ENCODE results near the gene GAST.
"Not testable (repeated sequence)": the region's sequence is repeated elsewhere in the genome, so short reads cannot be mapped to it uniquely, and the experiment has no call there.

The GAST gene

DNA sequence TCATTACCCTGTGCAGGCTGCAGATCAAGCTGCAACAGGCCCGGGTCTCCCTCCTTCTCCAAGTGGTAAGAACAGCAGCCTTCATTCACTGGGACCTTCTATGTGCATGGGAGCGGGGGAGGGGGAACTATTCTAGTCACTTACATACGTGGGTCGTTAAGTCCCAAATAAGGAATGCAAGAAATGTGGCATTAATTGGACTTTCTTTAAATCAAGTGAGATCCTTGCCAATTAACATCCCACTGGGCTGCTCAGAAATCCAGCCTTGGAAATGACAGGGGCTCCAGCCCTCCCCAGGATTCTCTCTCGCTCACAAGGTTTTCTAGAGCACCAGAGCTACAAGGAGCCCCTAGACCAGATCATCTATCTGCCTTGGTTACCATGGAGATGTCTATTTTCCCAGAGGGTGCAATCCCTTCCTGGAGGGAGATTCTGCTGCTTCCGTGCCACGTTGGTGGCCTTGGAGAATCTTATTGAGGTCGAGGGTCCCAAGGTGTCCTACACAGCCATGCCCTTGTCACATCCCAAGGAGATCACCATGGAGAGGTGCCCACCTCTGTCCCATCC is 28.6 kb upstream of the GAST start:
- DNase-seq (ENCODE audit: low read depth), result no peak

DNA sequence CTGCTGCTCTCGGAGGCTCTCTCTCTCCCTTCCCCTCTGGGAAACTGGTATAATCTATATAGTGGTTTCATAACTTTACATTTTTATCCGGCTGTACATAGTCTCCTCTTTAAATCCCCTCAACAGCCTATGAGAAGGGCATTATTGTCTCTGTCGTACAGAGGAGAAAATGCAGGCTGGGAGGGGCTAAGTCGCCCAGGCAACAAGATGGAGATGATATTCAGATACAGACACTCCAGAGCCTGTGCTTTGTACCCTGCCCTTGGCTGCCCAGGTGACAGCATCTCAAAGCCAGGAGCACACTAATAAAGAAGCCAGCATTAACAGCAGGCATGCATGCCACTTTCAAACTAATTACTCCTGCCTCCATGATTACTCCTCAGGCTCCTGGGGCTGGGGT is 28.1 kb upstream of the GAST start:
- DNase-seq (ENCODE audit: low read depth), result no peak

DNA sequence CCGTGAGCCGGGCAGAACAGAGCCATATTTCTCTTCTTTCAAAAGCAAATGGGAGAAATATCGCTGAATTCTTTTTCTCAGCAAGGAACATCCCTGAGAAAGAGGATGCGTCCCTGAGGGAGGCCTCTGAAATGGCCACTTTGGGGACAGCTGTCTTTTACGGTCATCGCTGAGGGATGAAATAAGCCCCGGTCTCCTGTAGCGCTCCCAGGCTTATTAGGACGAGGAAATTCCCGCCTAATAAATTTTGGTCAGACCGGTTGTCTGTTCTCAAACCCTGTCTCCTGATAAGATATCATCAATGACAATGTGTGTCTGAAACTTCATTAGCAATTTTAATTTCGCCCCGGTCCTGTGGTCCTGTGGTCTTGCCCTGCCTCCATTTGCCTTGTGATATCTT is 26.4 kb upstream of the GAST start:
- DNase-seq (ENCODE audit: low read depth), result not testable (repeated sequence)

DNA sequence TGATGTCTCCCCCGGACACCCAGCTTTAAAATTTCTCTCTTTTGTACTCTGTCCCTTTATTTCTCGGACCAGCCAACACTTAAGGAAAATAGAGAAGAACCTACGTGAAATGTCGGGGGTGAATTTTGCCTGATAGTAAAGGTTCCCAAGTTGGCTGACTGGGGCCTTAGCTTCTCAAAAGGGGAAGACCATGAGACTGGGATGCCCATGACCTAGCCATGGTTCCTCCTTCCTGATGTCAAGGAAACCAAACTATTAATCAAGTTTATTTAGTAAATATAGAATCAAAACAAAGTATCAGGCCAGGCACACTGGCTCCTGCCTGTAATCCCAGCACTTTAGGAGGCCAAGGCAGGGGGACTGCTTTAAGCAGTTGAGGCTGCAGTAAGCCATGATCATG is 25.9 kb upstream of the GAST start:
- no peak for DNase-seq (ENCODE audit: low read depth)

DNA sequence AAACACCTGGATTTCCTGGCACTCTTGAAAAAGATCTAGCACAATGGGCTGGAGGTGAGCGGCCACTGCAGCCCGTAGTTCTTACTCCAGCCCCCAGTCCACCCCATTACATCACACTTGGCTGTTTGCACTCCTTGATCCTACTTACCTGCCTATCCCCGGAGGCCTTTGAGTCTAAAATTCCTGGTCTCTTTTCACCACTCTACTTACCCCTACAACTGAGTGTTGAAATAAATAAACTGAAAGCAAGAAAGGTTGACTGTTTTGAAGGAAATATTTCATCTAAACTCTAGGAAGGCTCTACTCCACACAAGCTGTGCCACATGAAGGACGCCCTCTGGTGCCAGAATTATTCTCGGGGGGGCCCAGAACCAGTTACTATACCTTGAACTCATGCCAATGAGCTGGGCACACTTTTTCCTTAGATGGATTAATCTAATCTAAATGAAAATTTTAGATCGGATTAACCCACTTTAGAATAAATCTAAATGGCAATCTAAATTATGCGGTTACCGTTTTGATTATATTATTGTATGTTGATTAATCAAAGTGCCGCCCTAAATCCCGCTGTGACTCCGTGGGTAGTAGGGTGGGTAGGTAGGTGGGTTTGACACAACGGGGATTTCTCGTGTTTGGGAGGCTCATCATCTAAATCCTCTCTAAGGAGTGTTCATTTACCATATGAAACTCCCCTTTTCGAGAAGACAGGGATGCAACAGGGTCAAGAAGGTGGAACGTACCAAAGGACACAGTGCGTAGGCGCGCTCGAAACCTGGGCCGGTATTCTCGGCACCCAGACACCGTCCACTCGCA is 24.1 kb upstream of the GAST start:
- no peak for DNase-seq (ENCODE audit: low read depth)

DNA sequence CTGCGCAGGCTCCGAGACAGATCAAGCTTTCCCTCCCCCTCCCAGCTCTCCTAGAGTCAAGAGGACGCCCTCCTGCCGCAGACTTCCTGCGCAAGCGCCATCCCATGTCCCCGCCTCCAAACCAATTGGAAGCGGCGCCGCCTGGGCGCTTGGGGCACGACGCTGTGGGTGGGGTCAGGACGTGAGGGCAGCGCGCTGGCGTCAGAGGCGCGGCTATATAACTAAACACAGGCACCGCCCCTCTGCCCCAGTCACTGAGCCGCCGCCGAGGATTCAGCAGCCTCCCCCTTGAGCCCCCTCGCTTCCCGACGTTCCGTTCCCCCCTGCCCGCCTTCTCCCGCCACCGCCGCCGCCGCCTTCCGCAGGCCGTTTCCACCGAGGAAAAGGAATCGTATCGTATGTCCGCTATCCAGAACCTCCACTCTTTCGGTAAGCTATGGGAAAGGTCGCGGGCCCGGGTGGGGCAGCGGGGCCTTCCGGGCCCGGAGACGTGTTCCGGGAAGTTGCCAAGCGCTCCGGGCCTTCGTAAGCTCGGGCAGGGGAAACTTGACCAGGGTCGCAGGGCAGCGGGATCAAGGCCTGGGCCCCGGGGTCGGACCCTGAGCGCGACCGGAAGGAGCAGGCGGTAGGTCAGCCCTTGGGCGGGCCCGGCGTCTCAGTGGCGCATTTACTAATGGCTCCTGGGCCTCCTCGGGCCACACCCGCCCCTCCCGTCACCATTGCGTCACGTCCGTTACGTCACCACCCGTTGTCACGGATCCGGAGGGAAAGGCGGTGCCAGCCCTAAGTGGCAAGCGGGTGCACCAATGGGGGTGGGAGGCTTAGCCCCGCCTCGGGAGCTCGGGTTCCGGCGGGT is 23.3 kb upstream of the GAST start, which contains the start of gene EIF1:
Gene EIF1 (plus strand): TSS at position 245 of the 856 bp plus-strand sequence. CDS start 154 bp downstream, at position 399.
- peak; percentile 100 for DNase-seq (ENCODE audit: low read depth)

DNA sequence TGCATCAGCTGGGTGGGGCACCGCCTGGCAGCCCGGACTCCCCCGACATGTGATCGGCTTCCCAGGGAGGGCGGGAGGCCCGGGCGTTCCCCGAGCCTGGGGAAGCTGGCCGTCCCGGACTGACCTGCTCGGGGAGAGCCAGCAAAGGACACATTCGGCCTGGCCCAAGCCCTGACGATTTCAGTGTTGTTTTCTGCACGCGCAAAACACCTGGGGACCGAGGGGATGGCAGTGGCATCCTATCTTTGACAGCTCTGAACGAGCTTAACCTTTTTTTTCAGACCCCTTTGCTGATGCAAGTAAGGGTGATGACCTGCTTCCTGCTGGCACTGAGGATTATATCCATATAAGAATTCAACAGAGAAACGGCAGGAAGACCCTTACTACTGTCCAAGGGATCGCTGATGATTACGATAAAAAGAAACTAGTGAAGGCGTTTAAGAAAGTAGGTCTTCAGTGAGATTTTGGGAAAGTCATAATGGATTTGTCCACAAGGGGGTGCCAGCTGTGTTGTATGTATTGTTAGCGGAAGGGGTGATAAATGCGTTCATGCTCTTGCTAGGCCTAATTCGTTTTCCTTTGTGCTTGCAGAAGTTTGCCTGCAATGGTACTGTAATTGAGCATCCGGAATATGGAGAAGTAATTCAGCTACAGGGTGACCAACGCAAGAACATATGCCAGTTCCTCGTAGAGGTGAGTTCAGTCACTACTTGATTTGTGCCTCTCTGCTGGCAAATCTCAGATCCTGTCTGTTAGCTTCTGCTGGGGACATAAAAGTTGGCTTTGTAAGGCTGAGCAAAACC is 22.4 kb upstream of the GAST start:
- DNase-seq (ENCODE audit: low read depth), result peak; percentile 71

DNA sequence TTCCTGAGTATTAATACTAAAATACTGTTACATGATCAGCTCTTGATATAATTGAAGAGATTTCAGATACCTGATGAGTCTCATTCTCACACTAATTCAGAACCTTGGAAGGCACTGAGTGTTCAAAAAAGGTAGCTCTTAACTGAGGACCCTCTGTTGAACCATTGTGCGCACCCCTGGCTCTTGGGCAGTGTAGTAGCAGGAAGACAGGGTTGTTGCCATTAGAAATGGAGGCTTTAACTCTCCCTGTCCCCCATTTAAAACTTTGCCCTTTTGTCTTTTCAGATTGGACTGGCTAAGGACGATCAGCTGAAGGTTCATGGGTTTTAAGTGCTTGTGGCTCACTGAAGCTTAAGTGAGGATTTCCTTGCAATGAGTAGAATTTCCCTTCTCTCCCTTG is 21.6 kb upstream of the GAST start:
- DNase-seq (ENCODE audit: low read depth), result no peak

DNA sequence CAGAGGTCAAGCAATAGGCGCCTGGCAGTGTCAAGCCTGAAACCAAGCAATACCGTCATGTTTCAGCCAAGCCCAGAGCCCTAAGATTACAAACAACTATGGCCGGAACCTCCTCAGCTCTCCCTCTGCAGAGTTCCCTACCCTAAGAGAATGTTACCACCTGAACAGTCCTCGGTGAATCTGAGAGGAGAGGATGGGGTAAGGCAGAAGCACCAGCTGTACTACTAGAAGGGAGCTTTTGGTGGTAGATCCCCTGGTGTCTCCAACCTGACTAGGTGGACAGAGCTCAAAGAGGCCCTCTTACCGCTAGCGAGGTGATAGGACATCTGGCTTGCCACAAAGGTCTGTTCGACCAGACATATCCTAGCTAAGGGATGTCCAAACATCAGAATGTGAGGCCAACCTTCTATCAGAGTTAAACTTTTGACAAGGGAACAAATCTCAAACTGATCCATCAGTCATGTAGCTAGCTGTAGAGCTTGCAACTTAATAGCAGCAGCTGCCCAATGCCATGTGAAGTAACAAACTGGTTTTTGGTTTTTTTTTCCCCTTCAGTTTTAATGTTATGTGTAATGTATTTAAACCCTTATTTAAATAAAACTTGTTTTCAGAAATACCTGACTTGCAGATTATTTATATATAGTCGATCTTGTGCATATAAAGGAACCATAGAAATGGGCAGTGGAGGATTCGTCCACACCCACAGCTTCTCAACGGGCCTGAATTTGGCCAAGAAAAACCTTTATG is 20.9 kb upstream of the GAST start:
- DNase-seq (ENCODE audit: low read depth), result no peak

DNA sequence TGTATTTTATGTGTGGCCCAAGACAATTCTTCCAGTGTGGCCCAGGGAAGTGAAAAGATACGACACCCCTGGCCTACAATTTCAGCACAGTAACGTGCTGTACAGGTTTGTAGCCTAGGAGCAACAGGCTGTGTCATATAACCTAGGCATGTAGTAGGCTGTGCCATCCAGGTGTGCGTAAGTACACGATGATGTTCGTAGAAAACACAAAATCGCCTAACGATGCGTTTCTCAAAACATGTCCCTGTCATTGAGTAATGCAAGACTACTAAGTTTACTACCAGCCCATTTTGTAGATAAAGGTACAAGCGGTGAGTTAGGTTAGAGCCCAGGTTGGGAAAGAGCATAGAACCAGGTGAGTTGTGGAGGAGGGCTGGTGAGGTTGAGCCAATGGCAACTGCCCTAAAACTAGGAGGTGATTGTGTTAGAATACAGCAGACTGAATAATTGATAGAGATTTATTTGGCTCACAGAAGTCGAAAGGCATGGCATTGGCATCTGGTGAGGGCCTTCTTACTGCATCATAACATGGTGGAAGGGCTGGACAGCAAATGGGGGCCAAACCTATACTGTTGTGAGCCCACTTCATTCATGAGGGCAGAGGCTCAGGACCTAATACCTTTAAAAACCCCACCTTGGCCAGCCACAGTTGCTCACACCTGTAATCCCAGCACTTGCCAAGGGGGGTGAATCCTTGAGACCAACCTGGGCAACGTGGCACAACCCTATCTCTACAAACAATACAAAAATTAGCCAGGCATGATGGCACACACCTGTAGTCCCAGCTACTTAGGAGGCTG is 19.2 kb upstream of the GAST start:
- no peak for DNase-seq (ENCODE audit: low read depth)

DNA sequence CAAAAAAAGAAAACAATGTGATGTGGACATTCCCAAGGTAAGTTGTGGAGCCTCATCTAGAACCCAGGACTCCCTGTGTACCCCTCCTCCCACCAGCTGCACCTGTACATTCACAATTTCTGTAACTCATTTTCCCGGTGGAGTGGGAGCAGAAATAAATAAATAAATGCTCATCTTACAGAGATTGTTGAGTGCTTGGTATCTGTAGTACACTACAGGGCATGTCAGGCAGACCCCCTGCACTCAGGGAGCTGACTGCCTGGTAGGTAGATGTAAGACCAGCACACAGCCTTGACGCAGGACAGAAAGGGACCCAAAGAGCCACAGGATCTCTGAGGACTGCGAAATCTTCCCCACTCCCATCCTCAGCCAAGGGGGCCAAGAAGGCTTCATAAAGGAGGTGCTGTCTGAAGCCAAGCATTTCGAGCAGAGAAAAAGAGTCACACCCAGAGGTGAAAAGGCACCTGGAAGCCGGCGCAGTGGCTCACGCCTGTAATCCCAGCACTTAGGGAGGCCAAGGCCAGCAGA is 16.9 kb upstream of the GAST start:
- DNase-seq (ENCODE audit: low read depth), result no peak

DNA sequence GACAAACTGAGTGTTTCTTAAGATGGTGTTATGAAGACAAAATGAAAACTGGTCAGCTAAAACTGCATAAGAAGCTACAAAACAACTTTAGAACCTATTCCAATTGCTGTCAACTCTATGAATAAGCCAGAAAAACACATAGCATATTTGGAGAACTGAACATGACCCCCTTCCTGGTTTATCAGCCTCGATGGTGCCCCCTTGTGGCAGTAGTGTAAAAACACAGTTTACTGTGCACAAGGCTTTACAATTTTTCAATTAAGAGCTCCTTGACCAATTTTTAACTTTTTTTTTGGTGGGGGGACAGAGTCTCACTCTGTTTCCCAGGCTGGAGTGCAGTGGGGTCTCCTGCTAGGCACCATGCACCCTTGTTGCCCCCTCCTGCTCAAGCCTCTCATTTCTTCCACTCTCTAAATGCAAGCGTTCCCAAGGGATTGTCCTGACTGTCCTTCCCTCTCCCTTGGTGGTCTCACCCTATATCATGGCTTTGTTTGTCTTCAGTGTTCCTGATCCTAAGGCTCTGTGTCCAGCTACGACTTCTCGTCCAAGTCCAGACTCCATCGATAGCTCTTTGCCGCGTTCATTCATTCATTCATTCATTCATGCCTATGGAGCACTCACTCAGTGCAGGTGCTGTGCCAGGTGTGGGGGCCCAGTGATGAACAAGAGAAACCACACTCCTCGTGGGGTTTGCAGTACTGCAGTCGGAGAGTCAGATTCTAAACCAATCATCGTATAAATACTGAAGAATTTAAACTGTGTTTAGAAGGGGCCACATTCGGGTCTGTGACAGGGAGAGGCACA is 16.0 kb upstream of the GAST start:
- peak; percentile 74 for DNase-seq (ENCODE audit: low read depth)

DNA sequence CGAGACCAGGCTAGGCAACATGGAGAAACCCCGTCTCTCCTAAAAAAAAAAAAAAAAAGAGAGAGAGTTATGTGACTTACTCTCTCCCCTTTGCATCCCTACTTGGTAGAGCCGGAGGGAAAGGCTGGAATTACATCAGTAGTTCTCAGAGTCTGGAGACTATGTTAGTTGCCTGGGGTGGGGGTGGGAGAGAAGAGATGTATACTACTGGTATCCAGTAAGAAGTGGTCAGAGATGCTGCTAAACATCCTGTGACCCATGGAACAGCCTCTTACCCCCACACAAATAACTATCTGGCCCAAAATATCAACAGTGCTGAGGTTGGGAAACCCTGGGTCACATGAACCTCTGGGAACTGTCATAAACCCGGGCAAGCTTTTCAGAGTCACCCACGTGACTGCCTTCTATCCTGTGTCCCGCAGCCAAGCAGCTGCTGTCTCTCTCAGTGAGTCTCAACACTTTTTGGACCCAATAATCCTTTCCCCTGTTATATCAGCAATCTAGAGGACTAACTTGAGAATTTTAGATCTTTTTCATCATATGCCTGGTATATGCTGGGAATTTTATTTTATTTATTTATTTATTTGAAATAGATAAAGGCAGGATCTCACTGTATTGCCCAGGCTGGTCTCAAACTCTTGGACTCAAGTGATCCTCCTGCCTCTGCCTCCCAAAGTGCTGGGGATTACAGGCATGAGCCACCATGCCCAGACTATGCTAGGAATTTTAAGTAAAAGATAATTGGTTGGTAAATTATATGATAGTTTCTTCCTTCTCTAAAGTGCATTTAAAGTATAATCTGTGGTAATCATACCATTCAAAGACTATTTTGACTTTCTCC is 14.8 kb upstream of the GAST start:
- DNase-seq (ENCODE audit: low read depth), result peak; percentile 80

DNA sequence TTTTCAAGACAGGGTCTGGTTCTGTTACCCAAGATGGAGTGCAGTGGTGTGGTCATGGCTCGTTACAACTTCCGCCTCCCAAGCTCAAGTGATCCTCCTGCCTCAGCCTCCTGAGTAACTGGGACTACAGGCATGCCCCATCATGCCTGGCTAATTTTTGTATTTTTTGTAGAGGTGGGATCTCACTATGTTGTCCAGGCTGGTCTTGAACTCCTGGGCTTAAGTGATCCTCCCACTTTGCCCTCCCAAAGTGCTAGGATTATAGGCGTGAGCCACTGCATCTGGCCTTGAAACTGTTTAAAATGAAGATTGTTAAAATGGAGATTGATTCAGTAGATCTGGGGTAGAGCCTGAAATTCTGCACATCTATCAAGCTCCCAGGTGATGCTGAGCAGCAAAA is 11.3 kb upstream of the GAST start:
- not testable (repeated sequence) for DNase-seq (ENCODE audit: low read depth)

DNA sequence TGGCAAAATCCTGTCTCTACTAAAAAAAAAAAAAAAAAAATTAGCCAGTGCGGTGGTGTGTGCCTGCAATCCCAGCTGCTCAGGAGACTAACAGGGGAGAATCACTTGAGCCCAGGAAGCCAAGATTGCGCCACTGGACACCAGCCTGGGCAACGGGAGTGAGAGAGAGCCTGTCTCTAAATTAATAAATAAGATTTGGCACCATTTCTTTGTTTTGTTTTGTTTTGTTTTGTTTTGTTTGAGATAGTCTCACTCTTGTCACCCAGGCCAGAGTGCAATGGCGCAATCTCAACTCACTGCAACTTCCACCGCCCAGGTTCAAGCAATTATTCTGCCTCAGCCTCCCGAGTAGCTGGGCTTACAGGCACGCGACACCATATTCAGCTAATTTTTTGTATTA is 9.4 kb upstream of the GAST start:
- no peak for DNase-seq (ENCODE audit: low read depth)

DNA sequence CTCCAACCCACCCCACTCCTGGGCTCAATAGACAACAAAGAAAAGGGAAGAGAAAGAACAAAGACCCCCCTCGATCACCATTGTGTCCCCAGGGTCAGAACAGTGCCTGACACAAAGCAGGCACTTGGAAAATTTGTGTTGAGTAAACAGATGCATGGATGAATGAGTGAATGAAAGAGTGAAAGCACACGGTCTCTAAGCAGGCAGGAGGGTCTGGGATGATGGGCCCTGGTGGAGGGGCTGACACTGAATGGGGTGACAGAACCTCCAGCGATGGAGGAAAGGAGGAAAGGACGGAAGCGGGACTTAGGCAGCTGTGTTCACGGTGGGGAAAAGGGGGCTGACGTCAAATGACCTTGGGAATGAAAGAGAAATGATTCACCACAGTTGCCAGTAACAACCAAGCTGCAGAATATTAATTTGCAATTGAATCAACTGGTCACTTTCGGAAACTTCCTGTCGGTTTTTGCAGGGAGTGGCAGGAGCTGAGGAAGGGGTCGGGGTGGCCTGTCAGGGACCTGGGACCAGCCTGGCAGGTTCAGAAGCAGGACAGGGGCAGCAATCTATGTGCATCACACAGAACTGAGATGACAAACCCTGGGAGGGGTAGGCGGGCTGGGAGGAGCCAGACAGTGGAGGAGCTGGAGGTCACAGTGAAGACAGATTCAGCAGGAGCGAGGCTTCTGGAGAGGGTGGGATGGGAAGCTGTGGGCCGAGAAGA is 6.7 kb upstream of the GAST start:
- DNase-seq (ENCODE audit: low read depth), result peak; percentile 42

DNA sequence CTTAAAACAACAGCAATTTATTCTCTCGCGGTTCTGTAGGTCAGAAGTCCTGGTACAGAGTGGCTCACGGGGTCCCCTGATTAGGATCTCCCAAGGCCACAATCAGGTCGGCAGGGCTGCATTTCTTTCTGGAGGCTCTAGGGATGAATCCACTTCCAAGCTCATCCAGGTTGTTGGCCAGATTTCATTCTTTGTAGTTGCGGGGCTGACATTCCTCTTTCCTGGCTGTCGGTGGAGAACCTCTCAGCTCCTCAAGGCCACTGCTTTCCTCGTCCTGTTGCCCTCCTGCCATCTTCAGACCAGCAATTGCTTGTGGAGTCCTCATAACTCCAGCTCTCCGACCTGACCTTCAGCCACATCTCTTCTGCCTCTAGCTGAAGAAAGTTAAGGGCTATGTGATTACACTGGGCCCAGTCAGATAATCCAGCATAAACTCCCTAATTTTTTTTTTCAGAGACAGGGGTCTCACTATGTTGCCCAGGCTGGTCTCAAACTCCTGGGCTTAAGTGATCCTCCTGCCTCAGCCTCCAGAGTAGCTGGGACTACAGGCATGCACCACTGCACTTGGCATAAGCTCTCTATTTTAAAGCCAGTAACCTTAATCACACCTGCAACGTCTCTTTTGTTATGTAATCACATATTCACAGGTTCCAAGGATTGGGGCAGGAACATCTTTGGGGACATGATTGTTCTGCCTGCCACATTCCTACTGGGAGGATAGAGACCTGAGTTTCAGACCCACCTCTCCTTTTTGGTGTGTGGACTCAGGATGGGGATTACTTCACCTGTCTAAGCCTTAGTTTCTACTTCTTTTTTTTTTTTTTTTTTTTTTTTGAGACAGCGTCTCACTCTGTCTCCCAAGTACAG is 4.1 kb upstream of the GAST start:
- no peak for DNase-seq (ENCODE audit: low read depth)
